Smooth muscle cell (in vitro differentiated cells): ENCODE results near the gene SNRNP48. TPM values are rescaled to one million over a fixed set of nuclear protein-coding genes. Genes with fewer than 3 reads are reported as not detected.

Experiments
- DNase-seq: peaks from one replicate; lab custom pipeline; 2025; ENCODE audit not compliant: unreplicated experiment; lab: John Stamatoyannopoulos, UW
- H2AFZ ChIP-seq: fragments of 200-600 bp; sonication (generic); 2 replicates; pipeline ENCODE4 v1.6.0; 2016; ENCODE audit warnings: antibody characterized with exemption, low read depth, mild to moderate bottlenecking
- H3F3A ChIP-seq: fragments of 200-600 bp; sonication (generic); 2 replicates; pipeline ENCODE4 v1.6.0; 2017; ENCODE audit warnings: antibody characterized with exemption, low read depth
- H3K27ac ChIP-seq: fragments of 200-600 bp; sonication (generic); 2 replicates; pipeline ENCODE4 v1.5.1; 2016; ENCODE audit warnings: low read depth, mild to moderate bottlenecking
- H3K27me3 ChIP-seq: fragments of 200-600 bp; sonication (generic); 2 replicates; pipeline ENCODE4 v1.6.1; 2016; ENCODE audit warnings: low read depth, mild to moderate bottlenecking
- H3K36me3 ChIP-seq: fragments of 200-600 bp; sonication (generic); 2 replicates; pipeline ENCODE4 v1.5.1; 2016; ENCODE audit warnings: low read depth
- H3K4me1 ChIP-seq: fragments of 200-600 bp; sonication (generic); 2 replicates; pipeline ENCODE4 v1.5.1; 2016; ENCODE audit warnings: low read depth
- H3K4me2 ChIP-seq: fragments of 200-600 bp; sonication (generic); 2 replicates; pipeline ENCODE4 v1.6.0; 2016; ENCODE audit warnings: mild to moderate bottlenecking
- H3K4me3 ChIP-seq: fragments of 200-600 bp; sonication (generic); 2 replicates; pipeline ENCODE4 v1.5.1; 2016; ENCODE audit warnings: mild to moderate bottlenecking
- H3K79me2 ChIP-seq: fragments of 200-600 bp; sonication (generic); 2 replicates; pipeline ENCODE4 v1.6.0; 2016; ENCODE audit warnings: low read depth, mild to moderate bottlenecking
- H3K9ac ChIP-seq: fragments of 200-600 bp; sonication (generic); 2 replicates; pipeline ENCODE4 v1.6.0; 2016; ENCODE audit warnings: low read depth
- H3K9me3 ChIP-seq: fragments of 200-600 bp; sonication (generic); replicated peaks from 2 replicates; pipeline ENCODE4 v1.5.1; 2016; ENCODE audit warnings: low read depth
- H4K20me1 ChIP-seq: fragments of 200-600 bp; sonication (generic); 2 replicates; pipeline ENCODE4 v1.6.0; 2016; ENCODE audit warnings: low read depth
- CTCF ChIP-seq: fragments of 200-600 bp; sonication (generic); IDR thresholded peaks from 2 replicates; pipeline ENCODE4 v1.5.1; 2017; ENCODE audit warnings: borderline replicate concordance, mild to moderate bottlenecking, antibody characterized with exemption; ENCODE audit not compliant: insufficient read depth, poor library complexity, severe bottlenecking
- WGBS: methylation state at CpG from one replicate; pipeline ENCODE4 v1.1.7; 2016; ENCODE audit warnings: low lambda C conversion rate; 5-methylcytosine and 5-hydroxymethylcytosine counted together
- polyA plus RNA-seq: library from polyadenylated mRNA; unstranded; fragments of >200 nt; fragmentation: Nextera tagmentation; extraction: Ambion mirVana; gene quantifications from 2 replicates; pipeline ENCODE4 v1.2.1, GENCODE V29; 2016
- total RNA-seq: library from RNA; depleted of rRNA; stranded (reverse); fragments of >200 nt; gene quantifications from 2 replicates; pipeline ENCODE4 v1.2.3, GENCODE V29; 2014

Gene SNRNP48
- total and polyA plus RNA-seq, 2 experiments from 2014 or later, result 3.2 to 11.0 TPM

GRCh38 chr6:7646394-7646793 is 56.4 kb downstream of the SNRNP48 start:
- DNase-seq, result no peak
- Histone ChIP-seq H3K27ac (no peak overlapping the region), H3K36me3 (no peaks in the 10 kb centered on the region), H3K9me3 (no peaks in the 10 kb centered on the region), H3K4me1 (no peaks in the 10 kb centered on the region), H4K20me1 (no peaks in the 10 kb centered on the region), H2AFZ (no peak overlapping the region), H3F3A (no peaks in the 10 kb centered on the region), H3K4me2 (no peak overlapping the region), H3K4me3 (no peak overlapping the region), H3K27me3 (no peaks in the 10 kb centered on the region), H3K9ac (no peak overlapping the region), H3K79me2 (no peaks in the 10 kb centered on the region)
- WGBS, result 79% methylated on average over 1 of the region's 1 CpG
- no peak for TF ChIP-seq CTCF

DNA sequence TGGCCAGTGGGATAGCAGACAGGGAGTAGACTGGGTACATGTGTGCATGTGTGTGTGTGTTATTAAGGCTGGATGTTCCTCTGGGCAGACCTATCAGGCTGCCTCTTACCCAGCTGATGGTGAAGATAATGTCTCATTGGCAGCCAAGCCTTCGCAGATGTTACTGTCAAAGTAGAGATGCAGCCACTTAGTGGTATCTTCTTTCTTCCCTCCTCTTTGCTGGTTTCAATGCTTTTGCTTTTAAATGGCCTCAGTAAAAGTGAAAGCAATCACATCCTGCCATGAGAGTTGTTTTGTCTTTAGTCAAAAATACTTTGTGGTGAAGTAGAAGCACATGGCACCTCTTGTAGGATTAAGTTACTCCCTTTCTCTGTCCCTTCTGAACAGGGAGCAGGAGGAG is 57.5 kb downstream of the SNRNP48 start:
- WGBS, result 80% methylated on average over 1 of the region's 1 CpG
- Histone ChIP-seq H3K4me1 (no peaks in the 10 kb centered on the region), H3F3A (no peaks in the 10 kb centered on the region), H2AFZ (no peak overlapping the region), H3K27me3 (no peaks in the 10 kb centered on the region), H3K4me2 (no peak overlapping the region), H4K20me1 (no peaks in the 10 kb centered on the region), H3K9ac (no peak overlapping the region), H3K4me3 (no peak overlapping the region), H3K36me3 (no peaks in the 10 kb centered on the region), H3K27ac (no peak overlapping the region), H3K9me3 (no peaks in the 10 kb centered on the region), H3K79me2 (no peaks in the 10 kb centered on the region)
- no peak for TF ChIP-seq CTCF
- DNase-seq, result no peak

DNA sequence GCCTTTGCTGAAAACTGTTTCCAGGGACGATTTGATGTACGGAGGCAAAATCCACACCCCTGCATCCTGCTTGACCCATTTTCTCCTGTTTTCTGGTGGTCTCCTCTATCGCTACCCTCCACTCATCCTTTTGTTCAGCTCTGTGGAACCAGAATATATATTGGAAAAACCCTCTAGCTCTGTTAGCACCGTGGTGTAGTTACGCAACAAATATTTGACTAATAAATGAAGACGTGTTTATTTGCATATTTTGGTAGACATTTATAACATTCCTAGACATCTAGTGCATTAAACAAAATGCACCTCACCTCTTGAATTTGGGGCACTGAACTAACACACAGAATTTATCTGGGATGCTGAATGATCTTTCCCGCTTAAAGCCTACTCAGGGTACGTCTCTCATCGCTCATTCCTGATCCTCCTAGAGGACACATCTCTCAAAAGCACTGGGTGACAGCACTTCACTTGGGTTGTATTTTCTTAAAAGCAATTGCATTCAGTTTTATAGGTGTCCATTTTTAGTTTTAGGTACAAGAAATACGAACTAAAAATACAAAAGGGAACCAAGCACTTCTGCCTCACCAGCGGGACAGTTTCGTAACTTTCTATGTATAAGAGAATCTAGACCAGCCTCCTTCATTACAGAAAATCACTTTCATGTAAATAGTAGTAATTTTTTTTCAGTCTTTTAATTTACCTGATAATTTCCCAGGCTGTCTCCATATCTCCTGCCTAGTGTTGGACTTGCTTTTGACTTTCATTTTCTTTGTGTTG is 59.2 kb downstream of the SNRNP48 start:
- H3K4me1 ChIP-seq, result no peaks in the 10 kb centered on the region
- H3K4me2 ChIP-seq, result no peak overlapping the region
- no peak overlapping the region for H2AFZ ChIP-seq
- H3K9ac ChIP-seq, result no peak overlapping the region
- no peak for DNase-seq
- 93% methylated on average over 12 of the region's 12 CpGs for WGBS
- H4K20me1 ChIP-seq, result no peaks in the 10 kb centered on the region
- no peaks in the 10 kb centered on the region for H3K9me3 ChIP-seq
- H3K79me2 ChIP-seq, result no peaks in the 10 kb centered on the region
- H3F3A ChIP-seq, result no peaks in the 10 kb centered on the region
- TF ChIP-seq CTCF, result no peak
- no peaks in the 10 kb centered on the region for H3K27me3 ChIP-seq
- no peaks in the 10 kb centered on the region for H3K36me3 ChIP-seq
- H3K4me3 ChIP-seq, result no peak overlapping the region
- no peak overlapping the region for H3K27ac ChIP-seq

GRCh38 chr6:7650878-7651277 is 60.9 kb downstream of the SNRNP48 start:
- Histone ChIP-seq H4K20me1 (no peaks in the 10 kb centered on the region), H2AFZ (no peak overlapping the region), H3K4me1 (no peaks in the 10 kb centered on the region), H3F3A (no peaks in the 10 kb centered on the region), H3K79me2 (no peaks in the 10 kb centered on the region), H3K27me3 (no peaks in the 10 kb centered on the region), H3K27ac (no peak overlapping the region), H3K4me2 (no peak overlapping the region), H3K36me3 (no peaks in the 10 kb centered on the region), H3K9me3 (no peaks in the 10 kb centered on the region), H3K4me3 (no peak overlapping the region), H3K9ac (no peak overlapping the region)
- no peak for DNase-seq
- TF ChIP-seq CTCF, result no peak
- 93% methylated on average over 4 of the region's 4 CpGs for WGBS
